ENCODE data around the gene WNT10A. TPM values are rescaled to one million over a fixed set of nuclear protein-coding genes. Genes with fewer than 3 reads are reported as not detected.
"Not testable (repeated sequence)": the region's sequence is repeated elsewhere in the genome, so short reads cannot be mapped to it uniquely, and the experiment has no call there.

The WNT10A gene
- total and polyA plus RNA-seq, 2 donors (not counting 1 experiment from before 2014, with no cell fraction given): 15.2 to 36.6 TPM

DNA sequence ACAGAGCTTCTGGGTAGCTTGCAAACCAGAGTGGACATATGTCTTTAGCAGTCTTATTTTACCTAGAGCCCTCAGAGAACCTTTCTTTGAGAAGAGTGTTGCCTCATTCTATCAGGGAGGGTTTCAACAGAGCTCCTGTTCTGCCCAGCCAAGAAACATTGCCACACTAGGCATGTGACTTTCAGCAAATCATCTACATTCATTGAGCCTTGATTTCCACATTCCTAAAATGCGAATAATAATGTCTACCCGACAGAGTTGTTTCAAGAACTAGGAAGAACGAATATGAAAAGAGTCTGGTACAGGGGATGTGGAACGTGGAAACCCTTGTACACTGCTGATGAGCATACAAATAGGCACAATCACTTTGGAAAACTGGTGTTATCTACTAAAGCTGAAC, 41.2 kb upstream of the WNT10A start:
- Mint-ChIP-seq H3K4me1 (no peaks in the 10 kb centered on the region), H3K27me3 (peaks cover 58% of the 10 kb centered on the region), H3K9me3 (ENCODE audit: insufficient read depth) (peaks cover 8% of the 10 kb centered on the region), H3K27ac (no peak overlapping the region), H3K4me3 (no peak overlapping the region)
- ATAC-seq (ENCODE audit: low read depth) (no peak), DNase-seq (no peak)
- intact Hi-C loops (cut with micrococcal nuclease): no loop called here
- H3K4me3 ChIP-seq (ENCODE audit: control extremely low read depth in 1 of 5, extremely low read depth in 1 of 5, insufficient read depth in 1 of 5, low read depth in 2 of 5, low read length in 4 of 5): no peak overlapping the region
- POLR2A ChIA-PET: no interaction called here
- H3K9ac ChIP-seq (ENCODE audit: low read length): no peak overlapping the region
- H3K27ac ChIP-seq (ENCODE audit: low read length in 2 of 2): no peak overlapping the region
- no peak overlapping the region for H2AFZ ChIP-seq (ENCODE audit: insufficient read depth, low read depth, low read length, poor library complexity, severe bottlenecking)
- H4K20me1 ChIP-seq (ENCODE audit: control insufficient read depth, insufficient read depth, low read length, poor library complexity, severe bottlenecking): no peaks in the 10 kb centered on the region
- peaks cover 0 to 22% (median 13%) of the 10 kb centered on the region in 4 experiments for H3K27me3 ChIP-seq (replicated peaks in 1 of 4; ENCODE audit: control extremely low read depth in 1 of 4, control insufficient read depth in 3 of 4, insufficient read depth in 4 of 4, low read length in 3 of 4)
- no peak overlapping the region for H3K4me2 ChIP-seq (replicated peaks; ENCODE audit: low read depth, low read length, poor library complexity, severe bottlenecking)
- H3K9me3 ChIP-seq (ENCODE audit: control extremely low read depth in 1 of 3, control insufficient read depth in 2 of 3, insufficient read depth in 1 of 3, low read length in 2 of 3): peaks cover 0 to 4% (median 3%) of the 10 kb centered on the region in 3 donors
- no peaks in the 10 kb centered on the region for H3K36me3 ChIP-seq (replicated peaks in 1 of 2; ENCODE audit: control extremely low read depth in 1 of 2, control insufficient read depth in 1 of 2, extremely low read depth in 1 of 2, insufficient read depth in 2 of 2, low read length in 1 of 2)
- WGBS (ENCODE audit: insufficient coverage): 72% methylated on average over 3 of the region's 4 CpGs
- H3K4me1 ChIP-seq (ENCODE audit: control insufficient read depth in 2 of 2, insufficient read depth in 2 of 2, low read length in 2 of 2): no peaks in the 10 kb centered on the region
- H3K79me2 ChIP-seq (ENCODE audit: control insufficient read depth, insufficient read depth, low read length): no peaks in the 10 kb centered on the region
- CTCF ChIA-PET: no interaction called here
- TF ChIP-seq, protein P1, sequence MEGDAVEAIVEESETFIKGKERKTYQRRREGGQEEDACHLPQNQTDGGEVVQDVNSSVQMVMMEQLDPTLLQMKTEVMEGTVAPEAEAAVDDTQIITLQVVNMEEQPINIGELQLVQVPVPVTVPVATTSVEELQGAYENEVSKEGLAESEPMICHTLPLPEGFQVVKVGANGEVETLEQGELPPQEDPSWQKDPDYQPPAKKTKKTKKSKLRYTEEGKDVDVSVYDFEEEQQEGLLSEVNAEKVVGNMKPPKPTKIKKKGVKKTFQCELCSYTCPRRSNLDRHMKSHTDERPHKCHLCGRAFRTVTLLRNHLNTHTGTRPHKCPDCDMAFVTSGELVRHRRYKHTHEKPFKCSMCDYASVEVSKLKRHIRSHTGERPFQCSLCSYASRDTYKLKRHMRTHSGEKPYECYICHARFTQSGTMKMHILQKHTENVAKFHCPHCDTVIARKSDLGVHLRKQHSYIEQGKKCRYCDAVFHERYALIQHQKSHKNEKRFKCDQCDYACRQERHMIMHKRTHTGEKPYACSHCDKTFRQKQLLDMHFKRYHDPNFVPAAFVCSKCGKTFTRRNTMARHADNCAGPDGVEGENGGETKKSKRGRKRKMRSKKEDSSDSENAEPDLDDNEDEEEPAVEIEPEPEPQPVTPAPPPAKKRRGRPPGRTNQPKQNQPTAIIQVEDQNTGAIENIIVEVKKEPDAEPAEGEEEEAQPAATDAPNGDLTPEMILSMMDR (IDR thresholded peaks at IDR 0.05): no peak

DNA sequence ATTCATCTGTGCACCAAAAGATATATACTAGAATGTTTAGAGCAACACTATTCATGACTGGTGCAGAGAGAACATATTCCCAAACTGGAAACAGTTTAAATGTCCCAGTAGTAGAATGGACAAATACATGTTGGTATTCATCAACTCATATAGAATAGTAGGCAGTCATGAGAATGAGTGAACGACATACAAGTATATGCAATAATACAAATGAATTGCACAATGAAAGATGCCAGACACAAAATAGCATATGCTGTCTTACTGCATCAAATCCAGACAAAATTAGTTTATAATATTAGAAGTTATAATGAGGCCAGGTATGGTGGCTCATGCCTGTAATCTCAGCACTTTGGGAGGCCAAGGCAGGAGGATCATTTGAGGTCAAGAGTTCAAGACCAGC, 40.8 kb upstream of the WNT10A start:
- WGBS (ENCODE audit: insufficient coverage): no CpG with 5 or more reads among the region's 1 CpG
- TF ChIP-seq EZH2 (IDR thresholded peaks at IDR 0.05; ENCODE audit: borderline replicate concordance, insufficient read depth, low read depth, low read length, poor library complexity, severe bottlenecking): no peak
- TF ChIP-seq, protein P1 (IDR thresholded peaks at IDR 0.05): no peak
- Histone ChIP-seq H3K4me1 (ENCODE audit: control insufficient read depth in 2 of 2, insufficient read depth in 2 of 2, low read length in 2 of 2) (no peaks in the 10 kb centered on the region), H3K36me3 (replicated peaks in 1 of 2; ENCODE audit: control extremely low read depth in 1 of 2, control insufficient read depth in 1 of 2, extremely low read depth in 1 of 2, insufficient read depth in 2 of 2, low read length in 1 of 2) (no peaks in the 10 kb centered on the region), H3K9me3 (ENCODE audit: control extremely low read depth in 1 of 3, control insufficient read depth in 2 of 3, insufficient read depth in 1 of 3, low read length in 2 of 3) (peaks cover 0 to 5% (median 4%) of the 10 kb centered on the region in 3 donors), H3K27me3 (replicated peaks in 1 of 4; ENCODE audit: control extremely low read depth in 1 of 4, control insufficient read depth in 3 of 4, insufficient read depth in 4 of 4, low read length in 3 of 4) (peaks cover 0 to 22% (median 12%) of the 10 kb centered on the region in 4 experiments), H3K4me3 (ENCODE audit: control extremely low read depth in 1 of 5, extremely low read depth in 1 of 5, insufficient read depth in 1 of 5, low read depth in 2 of 5, low read length in 4 of 5) (no peak overlapping the region), H3K27ac (ENCODE audit: low read length in 2 of 2) (no peak overlapping the region), H3K9ac (ENCODE audit: low read length) (no peak overlapping the region), H4K20me1 (ENCODE audit: control insufficient read depth, insufficient read depth, low read length, poor library complexity, severe bottlenecking) (no peaks in the 10 kb centered on the region), H3K4me2 (replicated peaks; ENCODE audit: low read depth, low read length, poor library complexity, severe bottlenecking) (no peak overlapping the region), H3K79me2 (ENCODE audit: control insufficient read depth, insufficient read depth, low read length) (no peaks in the 10 kb centered on the region), H2AFZ (ENCODE audit: insufficient read depth, low read depth, low read length, poor library complexity, severe bottlenecking) (no peak overlapping the region)
- ChIA-PET CTCF (no interaction called here), POLR2A (no interaction called here)
- no peak overlapping the region for H3K27ac Mint-ChIP-seq
- H3K4me1 Mint-ChIP-seq: no peaks in the 10 kb centered on the region
- ATAC-seq (ENCODE audit: low read depth): no peak
- H3K4me3 Mint-ChIP-seq: no peak overlapping the region
- DNase-seq: no peak
- peaks cover 9% of the 10 kb centered on the region for H3K9me3 Mint-ChIP-seq (ENCODE audit: insufficient read depth)
- H3K27me3 Mint-ChIP-seq: peaks cover 56% of the 10 kb centered on the region
- intact Hi-C loops (cut with micrococcal nuclease): no loop called here

DNA sequence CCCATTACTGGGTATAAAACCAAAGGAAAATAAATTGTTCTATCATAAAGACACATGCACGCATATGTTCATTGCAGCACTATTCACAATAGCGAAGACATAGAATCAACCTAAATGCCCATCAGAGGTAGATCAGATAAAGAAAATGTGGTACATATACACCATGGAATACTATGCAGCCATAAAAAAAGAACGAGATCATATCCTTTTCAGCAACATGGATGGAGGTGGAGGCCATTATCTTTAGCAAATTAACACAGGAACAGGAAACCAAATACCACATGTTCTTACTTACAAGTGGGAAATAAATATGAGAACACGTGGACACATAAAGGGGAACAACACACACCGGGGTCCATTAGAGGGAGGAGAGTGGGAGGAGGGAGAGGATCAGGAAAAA, 36.3 kb upstream of the WNT10A start:
- H3K4me1 Mint-ChIP-seq; H3K36me3 ChIP-seq (replicated peaks in 1 of 2; ENCODE audit: control extremely low read depth in 1 of 2, control insufficient read depth in 1 of 2, extremely low read depth in 1 of 2, insufficient read depth in 2 of 2, low read length in 1 of 2); CTCF ChIA-PET; H3K9me3 Mint-ChIP-seq (ENCODE audit: insufficient read depth); H2AFZ ChIP-seq (ENCODE audit: insufficient read depth, low read depth, low read length, poor library complexity, severe bottlenecking); H3K27ac ChIP-seq (ENCODE audit: low read length in 2 of 2); H3K4me2 ChIP-seq (replicated peaks; ENCODE audit: low read depth, low read length, poor library complexity, severe bottlenecking); intact Hi-C loops (cut with micrococcal nuclease); H3K4me3 Mint-ChIP-seq; H3K4me1 ChIP-seq (ENCODE audit: control insufficient read depth in 2 of 2, insufficient read depth in 2 of 2, low read length in 2 of 2); H3K27ac Mint-ChIP-seq; ATAC-seq (ENCODE audit: low read depth); H3K79me2 ChIP-seq (ENCODE audit: control insufficient read depth, insufficient read depth, low read length); DNase-seq; H3K9ac ChIP-seq (ENCODE audit: low read length); POLR2A ChIA-PET; H4K20me1 ChIP-seq (ENCODE audit: control insufficient read depth, insufficient read depth, low read length, poor library complexity, severe bottlenecking); H3K4me3 ChIP-seq (ENCODE audit: control extremely low read depth in 1 of 5, extremely low read depth in 1 of 5, insufficient read depth in 1 of 5, low read depth in 2 of 5, low read length in 4 of 5): not testable (repeated sequence)
- no CpG with 5 or more reads among the region's 5 CpGs for WGBS (ENCODE audit: insufficient coverage)
- Histone ChIP-seq H3K9me3 (ENCODE audit: control extremely low read depth in 1 of 3, control insufficient read depth in 2 of 3, insufficient read depth in 1 of 3, low read length in 2 of 3) (peaks cover 0 to 14% (median 0%) of the 10 kb centered on the region in 3 donors), H3K27me3 (replicated peaks in 1 of 4; ENCODE audit: control extremely low read depth in 1 of 4, control insufficient read depth in 3 of 4, insufficient read depth in 4 of 4, low read length in 3 of 4) (peaks cover 0 to 20% (median 5%) of the 10 kb centered on the region in 4 experiments)
- peaks cover 35% of the 10 kb centered on the region for H3K27me3 Mint-ChIP-seq
